Activated CD4-positive, alpha-beta T cell treated with anti-CD3 and anti-CD28 coated beads, Interleukin-2, amount 50 U/mL, for 16 hours (primary cell): ENCODE results near the gene UQCRC1.
"Not testable (repeated sequence)": the region's sequence is repeated elsewhere in the genome, so short reads cannot be mapped to it uniquely, and the experiment has no call there.

ENCODE experiments used
- DNase-seq: peaks from one replicate; pipeline ENCODE4 v3.0.0-alpha.2; 2020

The UQCRC1 gene

GRCh38 chr3:48553886-48554845 lies 55.3 kb downstream of the UQCRC1 start:
- no peak for DNase-seq

- DNase-seq: no peak
These were observed 56.1 kb downstream of the UQCRC1 start for GRCh38 chr3:48553361-48553760.

- no peak for DNase-seq
These were observed 57.1 kb downstream of the UQCRC1 start for GRCh38 chr3:48552111-48552951.

- not testable (repeated sequence) for DNase-seq
These were observed 57.8 kb downstream of the UQCRC1 start for GRCh38 chr3:48551651-48552050.
